Activated CD4-positive, alpha-beta T cell treated with anti-CD3 and anti-CD28 coated beads, Interleukin-2, Interleukin-6, amounts not matched to agents 100 ng/mL and 50 ng/mL, durations not matched to agents 16 hours and 8 hours (primary cell): ENCODE data around the gene TOP2A.

Experiments
- DNase-seq: peaks from one replicate; pipeline ENCODE4 v3.0.0-alpha.2; 2020

TOP2A gene

GRCh38 chr17:40342504-40343218, 75.0 kb downstream of the TOP2A start:
- DNase-seq: no peak

GRCh38 chr17:40341808-40342503, 75.7 kb downstream of the TOP2A start:
- DNase-seq: no peak

GRCh38 chr17:40340880-40341807, 76.6 kb downstream of the TOP2A start:
- DNase-seq: peak; percentile 93

GRCh38 chr17:40340327-40340726, 77.4 kb downstream of the TOP2A start:
- DNase-seq: no peak

- no peak for DNase-seq
Observed at GRCh38 chr17:40338941-40339649, 78.6 kb downstream of the TOP2A start.
